ENCODE results near the gene SSNA1.

- no peak for TF ChIP-seq CTCF (IDR thresholded peaks at IDR 0.05)
- TF ChIP-seq POLR2AphosphoS5 (IDR thresholded peaks at IDR 0.05): no peak
Measured at GRCh38 chr9:137139468-137140150, 48.9 kb upstream of the SSNA1 start.
